GM12878 (cell line): ENCODE measurements around the gene C19orf81. TPM values are rescaled to one million over a fixed set of nuclear protein-coding genes. Genes with fewer than 3 reads are reported as not detected.

ENCODE experiments used
- ATF2 ChIP-seq: IDR thresholded peaks from 2 replicates; pipeline ENCODE4 v1.6.1; 2012; ENCODE audit warnings: low read length, inconsistent platforms
- CBFB ChIP-seq: IDR thresholded peaks from 2 replicates; pipeline ENCODE4 v1.6.1; 2016; ENCODE audit warnings: antibody characterized with exemption, low read depth
- CEBPZ ChIP-seq: fragments of 150-350 bp; IDR thresholded peaks from 2 replicates; pipeline ENCODE4 v1.6.1; 2016; ENCODE audit warnings: low read depth, low read length
- CHD2 ChIP-seq: IDR thresholded peaks from 2 replicates; pipeline ENCODE4 v1.6.1; 2011; ENCODE audit warnings: low read depth, low read length, improper control_type of control experiment, borderline replicate concordance
- DPF2 ChIP-seq: fragments of 450-650 bp; IDR thresholded peaks from 2 replicates; pipeline ENCODE4 v1.6.1; 2017; ENCODE audit warnings: mild to moderate bottlenecking
- IRF5 ChIP-seq: fragments of 450-650 bp; IDR thresholded peaks from 2 replicates; pipeline ENCODE4 v1.6.1; 2017; ENCODE audit warnings: borderline replicate concordance
- MEF2B ChIP-seq: fragments of 450-650 bp; IDR thresholded peaks from 2 replicates; pipeline ENCODE4 v1.6.1; 2018; ENCODE audit warnings: mild to moderate bottlenecking, moderate library complexity; ENCODE audit not compliant: partially characterized antibody, poor library complexity, severe bottlenecking
- MYC ChIP-seq: IDR thresholded peaks from 2 replicates; pipeline ENCODE4 v1.6.1; 2011; ENCODE audit warnings: mild to moderate bottlenecking, low read length, moderate library complexity, inconsistent platforms; ENCODE audit not compliant: insufficient read depth, insufficient replicate concordance, insufficient read length, severe bottlenecking
- RUNX3 ChIP-seq: IDR thresholded peaks from 2 replicates; pipeline ENCODE4 v1.6.1; 2012; ENCODE audit warnings: low read length, inconsistent platforms
- SIX5 ChIP-seq: IDR thresholded peaks from 2 replicates; pipeline ENCODE4 v1.6.1; 2011; ENCODE audit warnings: mild to moderate bottlenecking, low read depth, low read length, moderate library complexity; ENCODE audit not compliant: severe bottlenecking
- SMAD1 ChIP-seq: fragments of 450-650 bp; IDR thresholded peaks from 2 replicates; pipeline ENCODE4 v1.6.1; 2018; ENCODE audit warnings: mild to moderate bottlenecking, low read depth; ENCODE audit not compliant: partially characterized antibody
- STAT1 ChIP-seq: fragments of 450-650 bp; conservative IDR thresholded peaks from 2 replicates; pipeline ENCODE4 v1.6.1; 2014; ENCODE audit warnings: antibody characterized with exemption, mild to moderate bottlenecking
- USF2 ChIP-seq: IDR thresholded peaks from 2 replicates; pipeline ENCODE4 v1.6.1; 2011; ENCODE audit warnings: low read depth, low read length, improper control_type of control experiment, borderline replicate concordance
- WRNIP1 ChIP-seq: IDR thresholded peaks from 2 replicates; pipeline ENCODE4 v1.6.1; 2011; ENCODE audit warnings: low read depth, low read length, improper control_type of control experiment, borderline replicate concordance
- ZBTB40 ChIP-seq: fragments of 450-650 bp; IDR thresholded peaks from 2 replicates; pipeline ENCODE4 v1.6.1; 2016; ENCODE audit warnings: mild to moderate bottlenecking, moderate library complexity, borderline replicate concordance
- ZNF217 ChIP-seq: fragments of 450-650 bp; IDR thresholded peaks from 2 replicates; pipeline ENCODE4 v1.6.1; 2017; ENCODE audit warnings: antibody characterized with exemption, mild to moderate bottlenecking
- ZNF24 ChIP-seq: fragments of 450-650 bp; IDR thresholded peaks from 2 replicates; pipeline ENCODE4 v1.6.1; 2017; ENCODE audit warnings: antibody characterized with exemption, mild to moderate bottlenecking
- polyA plus RNA-seq, 11 experiments: library from polyadenylated mRNA; depleted of rRNA in 4 of 11; unstranded in 6 of 11; stranded (reverse) in 5 of 11; fragments of >200 nt; fragmentation: Nextera tagmentation in 4 of 11; fragmentation: Illumina TruSeq in 1 of 11; extraction: Ambion mirVana in 4 of 11; extraction: Trizol in 1 of 11; gene quantifications; 1 replicate in 1 of 11; 2 replicates in 10 of 11; pipeline versions ENCODE4 v1.2.1 to v1.2.3, GENCODE V29; 2011 to 2016; ENCODE audit warnings: inconsistent platforms in 2 of 11, missing spikeins in 2 of 11, low read depth in 1 of 11
- total RNA-seq, 4 experiments: library from RNA; depleted of rRNA in 3 of 4; stranded (reverse); fragments of >200 nt in 3 of 4; fragmentation: Illumina TruSeq in 1 of 4; extraction: Trizol in 1 of 4; gene quantifications; 2 replicates each; pipeline versions ENCODE4 v1.2.1 to v1.2.3, GENCODE V29; 2013 to 2021

Gene C19orf81
- total and polyA plus RNA-seq, 10 of the 15 experiments (the other 5 are each of a cell fraction or from before 2014, with no cell fraction given): 0.69 TPM; not detected in 9

- TF ChIP-seq WRNIP1 (no peak), STAT1 (no peak), SMAD1 (no peak), MYC (no peak), MEF2B (peak; percentile 92), ZNF217 (no peak), USF2 (no peak), ATF2 (no peak), DPF2 (peak; percentile 64), RUNX3 (no peak), ZBTB40 (no peak), SIX5 (no peak), IRF5 (no peak), CEBPZ (no peak), CBFB (no peak), ZNF24 (no peak), CHD2 (peak; percentile 71)
These were observed 30.2 kb downstream of the C19orf81 start (continued) for GRCh38 chr19:50679177-50680125.
